ENCODE data around the gene PMEL.

Gene PMEL

DNA sequence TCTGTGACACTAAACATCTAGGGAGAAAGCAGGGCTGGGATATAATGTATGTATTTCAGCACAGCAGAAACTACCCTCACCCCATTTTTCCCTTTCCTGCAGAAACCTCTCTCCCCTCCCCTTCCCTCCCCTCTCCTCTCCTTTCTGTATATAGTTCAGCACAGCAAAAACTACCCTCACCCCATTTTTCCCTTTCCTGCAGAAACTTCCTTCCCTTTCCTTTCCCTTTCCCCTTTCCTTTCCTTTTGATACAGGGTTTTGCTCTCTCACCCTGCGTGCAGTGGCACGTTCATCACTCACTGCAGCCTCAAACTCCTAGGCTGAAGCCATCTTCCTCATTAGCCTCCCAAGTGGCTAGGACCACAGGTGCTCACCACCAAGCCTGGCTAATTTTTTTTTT is 2.1 kb downstream of the PMEL start:
- H3K4me3 ChIP-seq (ENCODE audit: control insufficient read depth, low read depth, low read length), result no peak overlapping the region
- no peak for DNase-seq (ENCODE audit: low read depth)
- TF ChIP-seq, protein P1, sequence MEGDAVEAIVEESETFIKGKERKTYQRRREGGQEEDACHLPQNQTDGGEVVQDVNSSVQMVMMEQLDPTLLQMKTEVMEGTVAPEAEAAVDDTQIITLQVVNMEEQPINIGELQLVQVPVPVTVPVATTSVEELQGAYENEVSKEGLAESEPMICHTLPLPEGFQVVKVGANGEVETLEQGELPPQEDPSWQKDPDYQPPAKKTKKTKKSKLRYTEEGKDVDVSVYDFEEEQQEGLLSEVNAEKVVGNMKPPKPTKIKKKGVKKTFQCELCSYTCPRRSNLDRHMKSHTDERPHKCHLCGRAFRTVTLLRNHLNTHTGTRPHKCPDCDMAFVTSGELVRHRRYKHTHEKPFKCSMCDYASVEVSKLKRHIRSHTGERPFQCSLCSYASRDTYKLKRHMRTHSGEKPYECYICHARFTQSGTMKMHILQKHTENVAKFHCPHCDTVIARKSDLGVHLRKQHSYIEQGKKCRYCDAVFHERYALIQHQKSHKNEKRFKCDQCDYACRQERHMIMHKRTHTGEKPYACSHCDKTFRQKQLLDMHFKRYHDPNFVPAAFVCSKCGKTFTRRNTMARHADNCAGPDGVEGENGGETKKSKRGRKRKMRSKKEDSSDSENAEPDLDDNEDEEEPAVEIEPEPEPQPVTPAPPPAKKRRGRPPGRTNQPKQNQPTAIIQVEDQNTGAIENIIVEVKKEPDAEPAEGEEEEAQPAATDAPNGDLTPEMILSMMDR (IDR thresholded peaks at IDR 0.05; ENCODE audit: control insufficient read depth, insufficient read depth, low read depth, low read length, missing control alignments), result no peak

DNA sequence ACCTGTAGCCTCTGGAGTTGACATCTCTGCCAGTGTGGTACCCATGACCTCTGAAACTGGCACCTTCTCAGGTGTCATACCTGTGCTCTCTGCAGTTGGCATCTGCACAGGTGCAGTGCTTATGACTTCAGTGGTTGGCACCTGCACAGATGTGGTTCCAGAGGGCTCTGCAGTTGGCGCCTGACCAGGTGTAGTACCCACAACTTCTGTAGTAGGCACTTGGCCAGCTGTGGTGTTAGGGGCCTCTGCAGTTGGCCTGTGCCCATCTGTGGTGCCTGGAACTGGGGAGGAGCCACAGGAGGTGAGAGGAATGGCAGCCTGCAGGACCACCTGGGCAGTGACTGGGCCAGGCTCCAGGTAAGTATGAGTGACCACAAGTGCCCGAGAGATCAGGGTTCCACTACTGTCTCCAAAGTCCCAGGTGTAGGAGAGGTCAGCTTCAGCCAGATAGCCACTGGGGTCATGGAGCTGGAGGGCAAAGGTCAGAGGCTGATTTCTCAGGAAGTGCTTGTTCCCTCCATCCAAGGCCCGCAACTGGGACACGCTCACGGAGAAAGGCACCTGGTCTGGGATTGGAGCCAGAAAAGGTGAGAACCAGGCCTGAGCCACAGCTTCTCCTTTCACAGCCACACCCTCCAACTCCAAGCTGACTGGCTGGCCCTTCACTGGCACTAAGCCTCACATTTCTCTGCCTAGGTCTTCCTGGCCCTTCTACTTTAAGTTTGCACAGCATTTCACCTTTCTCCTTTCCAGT is 8.6 kb downstream of the PMEL start:
- H3K4me3 ChIP-seq (ENCODE audit: control insufficient read depth, low read depth, low read length), result no peak overlapping the region
- TF ChIP-seq, protein P1 (IDR thresholded peaks at IDR 0.05; ENCODE audit: control insufficient read depth, insufficient read depth, low read depth, low read length, missing control alignments), result no peak

DNA sequence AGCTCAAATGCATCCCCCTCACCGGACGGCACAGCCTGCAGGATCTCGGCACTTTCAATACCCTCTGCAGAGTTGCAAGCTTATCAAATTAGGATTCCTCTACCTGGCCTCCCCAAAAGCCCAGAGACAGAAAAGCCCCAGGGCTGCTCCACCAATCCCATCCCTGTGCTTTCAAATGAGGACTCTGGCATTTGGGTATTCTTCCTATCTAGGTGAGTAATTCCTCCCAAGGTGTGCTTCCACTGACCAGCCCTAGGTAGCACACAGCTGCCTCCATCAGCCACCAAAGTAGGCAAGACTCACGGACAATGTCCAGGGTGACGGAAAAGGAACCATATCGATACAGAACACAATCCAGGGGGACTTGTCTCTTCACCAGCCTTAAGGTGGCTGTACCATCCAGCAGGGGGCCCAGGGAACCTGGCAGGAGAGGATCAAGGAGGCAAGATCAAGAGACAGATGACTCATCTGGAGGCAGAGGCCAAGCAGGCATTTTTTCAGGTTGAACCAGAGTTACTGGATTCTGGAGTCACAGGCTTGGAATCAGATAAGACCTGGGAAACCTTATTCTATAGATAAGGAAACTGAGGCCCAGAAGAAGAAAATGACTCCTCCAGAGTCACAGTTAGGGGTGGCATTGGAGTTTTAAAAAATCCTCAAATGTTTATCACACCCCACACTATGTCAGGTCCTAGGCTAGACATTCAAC is 9.9 kb downstream of the PMEL start:
- H3K4me3 ChIP-seq (ENCODE audit: control insufficient read depth, low read depth, low read length), result no peak overlapping the region
- TF ChIP-seq, protein P1 (IDR thresholded peaks at IDR 0.05; ENCODE audit: control insufficient read depth, insufficient read depth, low read depth, low read length, missing control alignments), result peak; percentile 56
- no peak for DNase-seq (ENCODE audit: low read depth)

More for the DNA sequence above, 8.6 kb downstream of the PMEL start:
- DNase-seq (ENCODE audit: low read depth), result no peak

DNA sequence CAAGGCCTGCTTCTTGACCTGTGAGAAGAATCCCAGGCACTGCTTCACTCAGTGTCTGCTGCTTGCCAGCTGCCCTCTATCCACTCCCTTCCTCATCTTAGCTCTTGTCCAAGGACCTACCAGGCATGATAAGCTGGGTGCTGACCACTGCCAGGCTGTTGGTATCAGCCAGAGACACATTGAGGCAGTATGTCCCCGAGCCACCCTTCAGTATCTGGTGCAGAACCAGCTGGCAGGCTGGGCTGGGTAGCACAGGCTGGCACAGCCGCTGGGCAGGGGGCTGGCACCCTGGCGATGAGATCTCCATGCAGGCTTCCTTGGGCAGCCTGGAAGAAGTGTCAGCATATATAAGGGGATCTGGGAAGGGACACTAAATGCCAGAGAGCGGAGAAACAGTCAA is 10.5 kb downstream of the PMEL start:
- DNase-seq (ENCODE audit: low read depth), result no peak
- TF ChIP-seq, protein P1 (IDR thresholded peaks at IDR 0.05; ENCODE audit: control insufficient read depth, insufficient read depth, low read depth, low read length, missing control alignments), result no peak
- no peak overlapping the region for H3K4me3 ChIP-seq (ENCODE audit: control insufficient read depth, low read depth, low read length)

DNA sequence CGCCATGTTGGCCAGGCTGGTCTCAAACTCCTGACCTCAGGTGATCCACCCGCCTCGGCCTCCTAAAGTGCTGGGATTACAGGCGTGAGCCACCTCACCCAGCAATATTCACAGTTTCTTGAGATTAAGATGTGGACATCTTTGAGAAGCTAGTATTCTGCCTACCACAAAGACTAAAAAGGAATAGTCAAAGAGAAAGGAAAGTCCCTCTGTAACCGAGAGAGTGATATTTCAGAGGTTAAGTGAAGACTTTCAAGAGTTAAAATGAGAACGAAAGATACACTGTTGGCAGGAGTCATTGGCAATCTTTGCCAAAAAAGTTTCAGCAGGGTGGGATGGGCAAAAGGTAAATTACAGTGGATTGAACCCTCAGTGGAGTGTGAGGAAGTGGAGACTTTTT is 19.3 kb downstream of the PMEL start:
- TF ChIP-seq, protein P1 (IDR thresholded peaks at IDR 0.05; ENCODE audit: control insufficient read depth, insufficient read depth, low read depth, low read length, missing control alignments), result no peak
- H3K4me3 ChIP-seq (ENCODE audit: control insufficient read depth, low read depth, low read length), result no peak overlapping the region
- no peak for DNase-seq (ENCODE audit: low read depth)

DNA sequence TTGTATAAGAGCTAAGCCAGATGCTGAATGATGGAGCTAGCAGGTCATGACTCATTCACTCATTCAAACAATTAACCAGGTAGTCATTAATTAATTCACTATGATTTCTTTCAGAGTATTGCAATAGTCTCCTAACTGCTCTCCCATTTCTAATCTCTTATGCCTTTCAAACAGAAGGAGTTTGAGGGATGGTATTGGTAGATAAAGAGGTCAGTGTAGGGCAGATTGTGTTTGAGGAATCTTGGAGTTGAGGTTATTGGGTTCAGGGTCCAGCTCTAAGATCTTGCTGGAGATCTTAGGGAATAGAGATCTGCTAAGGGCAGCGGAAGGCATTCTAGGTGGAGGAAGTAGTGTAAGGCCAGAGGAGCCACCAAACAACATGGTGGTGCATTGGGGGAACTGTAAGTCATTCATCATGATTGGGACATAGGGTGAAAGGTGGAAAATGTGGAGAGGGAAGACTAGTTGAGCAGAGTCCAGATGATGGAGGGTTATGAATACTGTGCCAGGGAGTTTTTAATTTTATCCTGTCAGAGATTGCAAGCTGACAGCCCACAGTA is 23.2 kb downstream of the PMEL start:
- no peak for DNase-seq (ENCODE audit: low read depth)
- no peak overlapping the region for H3K4me3 ChIP-seq (ENCODE audit: control insufficient read depth, low read depth, low read length)
- TF ChIP-seq, protein P1 (IDR thresholded peaks at IDR 0.05; ENCODE audit: control insufficient read depth, insufficient read depth, low read depth, low read length, missing control alignments), result no peak

All from AG09309 (cell line).